HG02981 (cell line): Measurements from ENCODE around the gene NEUROD2.

Experiments used
- ATAC-seq: cut with Tn5 transposase; IDR thresholded peaks from one replicate; pipeline ENCODE4 v1.9.1; 2021; ENCODE audit warnings: mild to moderate bottlenecking, moderate library complexity; ENCODE audit not compliant: unreplicated experiment

Gene NEUROD2

DNA sequence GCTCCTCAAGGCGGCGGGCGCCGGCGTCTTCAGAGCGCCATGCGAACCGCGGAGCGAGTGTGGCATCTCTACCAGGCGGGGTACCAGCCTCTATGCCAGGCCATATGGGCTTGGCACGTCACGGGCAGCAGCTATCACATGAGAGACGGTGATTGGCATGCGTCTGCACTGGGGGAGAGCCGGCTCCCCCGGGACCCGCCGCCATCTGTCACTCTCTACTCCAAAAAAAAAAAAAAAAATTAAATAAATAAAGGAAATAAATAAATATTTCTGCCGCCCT lies at the start of gene NEUROD2:
TSS of gene NEUROD2 (minus strand) at position 70 of the 280 bp plus-strand sequence. CDS start 1,321 bp downstream, outside the sequence.
- ATAC-seq = no peak

DNA sequence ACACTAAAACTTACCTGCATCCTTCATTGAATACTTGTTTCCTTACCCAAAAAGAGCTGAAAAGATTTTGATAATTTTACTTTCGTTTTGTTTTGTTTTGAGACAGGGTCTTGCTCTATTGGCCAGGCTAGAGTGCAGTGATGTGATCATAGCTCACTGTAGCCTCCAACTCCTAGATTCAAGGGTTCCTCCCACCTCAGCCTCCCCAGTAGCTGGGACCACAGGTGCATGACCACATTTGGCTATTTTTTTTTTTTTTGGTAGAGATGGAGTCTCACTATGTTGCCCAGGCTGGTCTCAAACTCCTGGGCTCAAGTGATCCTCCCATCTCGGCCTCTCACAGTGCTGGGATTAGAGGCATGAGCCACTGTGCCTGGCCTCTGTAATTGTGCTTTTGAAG lies 47.4 kb upstream of the NEUROD2 start:
- no peak for ATAC-seq

DNA sequence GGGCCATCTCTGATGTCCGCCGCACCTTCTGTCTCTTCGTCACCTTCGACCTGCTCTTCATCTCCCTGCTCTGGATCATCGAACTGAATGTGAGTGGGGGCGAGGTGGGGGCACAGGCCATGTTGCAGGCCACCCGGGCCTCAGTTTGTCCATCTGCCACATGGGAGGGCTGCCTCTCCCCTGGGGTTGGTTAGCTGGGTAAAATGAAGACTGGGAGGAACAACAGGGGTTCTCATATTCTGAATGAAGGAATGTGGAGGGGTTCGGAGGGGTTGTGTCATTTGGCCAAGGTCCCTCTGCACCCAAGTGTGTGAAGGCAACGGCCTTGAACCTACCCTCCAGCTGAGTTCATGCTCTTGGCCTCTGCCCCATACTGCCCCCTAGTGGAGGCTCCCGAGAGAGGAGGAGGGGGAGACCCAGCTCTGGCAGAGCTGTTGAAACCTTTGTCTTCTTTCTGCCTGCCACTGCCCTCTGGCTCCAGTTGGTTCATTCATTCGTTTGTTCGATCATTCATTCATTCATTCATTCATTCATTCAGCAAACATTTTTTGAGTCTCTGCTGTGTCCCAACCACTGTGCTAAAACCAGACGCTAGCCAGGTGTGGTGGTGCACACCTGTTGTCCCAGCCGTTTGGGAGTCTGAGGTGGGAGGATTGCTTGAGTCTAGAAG lies 46.1 kb upstream of the NEUROD2 start:
- no peak for ATAC-seq

DNA sequence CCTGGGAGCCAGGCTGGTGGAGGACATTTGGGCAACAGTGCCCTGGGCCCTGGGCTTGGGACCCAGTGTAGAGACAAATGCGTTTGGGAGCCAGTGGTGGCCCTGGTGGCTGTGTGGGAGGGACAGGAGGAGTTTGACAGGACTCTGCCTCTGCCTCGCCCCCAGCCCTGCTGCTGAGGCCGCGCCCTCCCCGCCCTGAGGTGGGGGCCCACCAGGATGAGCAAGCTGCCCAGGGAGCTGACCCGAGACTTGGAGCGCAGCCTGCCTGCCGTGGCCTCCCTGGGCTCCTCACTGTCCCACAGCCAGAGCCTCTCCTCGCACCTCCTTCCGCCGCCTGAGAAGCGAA lies 45.6 kb upstream of the NEUROD2 start:
- ATAC-seq = no peak

DNA sequence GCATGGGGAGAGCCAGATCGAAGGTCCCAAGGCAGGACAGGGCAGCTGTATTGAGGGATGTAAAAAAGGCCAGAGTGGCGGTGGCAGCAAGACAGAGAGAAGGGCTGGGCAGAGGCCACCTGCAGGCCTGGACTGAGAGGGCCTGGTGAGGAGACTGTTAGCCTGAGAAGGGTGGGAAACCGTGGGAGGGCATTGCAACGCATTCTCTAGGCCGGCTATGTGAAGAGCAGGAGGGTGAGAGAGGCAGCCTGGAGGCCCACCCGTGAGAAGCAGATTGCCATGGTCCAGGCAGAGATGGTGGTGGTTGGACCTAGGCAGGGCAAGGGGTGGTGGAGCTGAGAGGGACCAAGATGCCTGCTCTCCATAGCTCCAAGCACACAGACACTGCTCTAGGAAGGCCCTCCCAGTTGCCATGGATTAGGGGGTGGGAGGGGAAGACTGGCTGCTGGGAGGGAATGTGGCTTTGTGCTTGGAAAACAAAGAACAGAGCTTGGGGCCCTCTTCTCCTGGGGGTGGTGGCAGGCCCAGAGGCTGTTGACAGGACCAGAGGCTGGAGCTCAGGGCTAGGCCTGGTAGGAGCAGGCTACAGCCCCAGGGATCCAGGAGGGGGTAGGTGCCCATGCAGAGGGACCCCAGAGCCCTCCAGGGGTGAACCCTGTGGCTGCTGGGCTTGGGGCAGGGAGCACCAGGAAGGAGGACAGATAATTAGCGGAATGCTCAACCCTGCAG lies 45.0 kb upstream of the NEUROD2 start:
- no peak for ATAC-seq

DNA sequence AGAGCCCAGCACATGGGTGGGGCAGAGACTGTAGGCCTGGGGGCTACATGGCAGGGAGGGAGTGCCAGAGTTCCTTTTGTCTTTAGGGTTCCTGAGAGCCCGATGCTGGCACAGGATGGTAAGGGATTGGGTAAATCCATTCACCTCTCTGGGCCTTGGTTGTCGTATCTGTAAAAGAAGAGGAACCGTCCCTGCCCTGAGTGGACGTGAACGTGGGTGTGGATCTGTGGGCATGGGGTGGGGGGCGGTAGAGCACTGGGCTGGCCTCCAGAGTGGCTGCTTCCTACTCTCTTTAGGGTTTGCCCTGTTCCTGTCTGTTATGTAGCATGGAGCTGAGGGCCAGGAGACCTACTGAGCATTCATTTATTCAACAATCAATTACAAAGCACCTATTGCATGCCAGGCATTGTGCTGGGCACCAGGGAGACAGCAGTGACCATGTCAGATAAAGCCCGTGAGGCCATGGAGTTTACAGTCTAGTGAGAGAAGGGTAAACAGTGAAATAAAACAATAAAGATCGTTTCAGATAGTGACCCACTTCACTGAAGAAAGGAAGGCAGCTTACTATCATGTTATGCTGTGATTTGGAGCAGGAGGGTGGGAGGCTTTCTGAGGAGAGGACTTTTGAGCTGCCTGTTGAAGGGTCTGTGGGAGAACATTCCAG lies 44.3 kb upstream of the NEUROD2 start:
- ATAC-seq = no peak

DNA sequence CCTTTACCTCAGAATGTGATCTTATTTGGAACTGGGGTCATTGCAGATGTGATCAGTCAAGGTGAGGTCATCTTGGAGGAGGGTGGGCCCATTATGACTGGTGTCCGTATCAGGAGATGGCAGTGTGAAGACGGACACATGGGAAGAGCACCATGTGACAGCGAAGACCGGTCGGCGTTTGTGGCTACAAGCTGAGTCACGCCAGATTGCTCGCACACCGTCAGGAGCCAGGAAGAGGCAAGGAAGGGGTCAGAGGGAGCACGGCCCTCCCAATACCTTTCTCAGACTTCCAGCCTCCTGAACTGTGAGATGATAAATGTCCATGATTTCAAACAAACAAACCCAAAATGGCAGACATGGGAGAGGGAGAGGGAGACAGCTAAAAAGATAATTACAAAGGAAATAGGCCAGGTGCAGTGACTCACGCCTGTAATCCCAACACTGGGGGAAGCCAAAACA lies 42.4 kb upstream of the NEUROD2 start:
- no peak for ATAC-seq

DNA sequence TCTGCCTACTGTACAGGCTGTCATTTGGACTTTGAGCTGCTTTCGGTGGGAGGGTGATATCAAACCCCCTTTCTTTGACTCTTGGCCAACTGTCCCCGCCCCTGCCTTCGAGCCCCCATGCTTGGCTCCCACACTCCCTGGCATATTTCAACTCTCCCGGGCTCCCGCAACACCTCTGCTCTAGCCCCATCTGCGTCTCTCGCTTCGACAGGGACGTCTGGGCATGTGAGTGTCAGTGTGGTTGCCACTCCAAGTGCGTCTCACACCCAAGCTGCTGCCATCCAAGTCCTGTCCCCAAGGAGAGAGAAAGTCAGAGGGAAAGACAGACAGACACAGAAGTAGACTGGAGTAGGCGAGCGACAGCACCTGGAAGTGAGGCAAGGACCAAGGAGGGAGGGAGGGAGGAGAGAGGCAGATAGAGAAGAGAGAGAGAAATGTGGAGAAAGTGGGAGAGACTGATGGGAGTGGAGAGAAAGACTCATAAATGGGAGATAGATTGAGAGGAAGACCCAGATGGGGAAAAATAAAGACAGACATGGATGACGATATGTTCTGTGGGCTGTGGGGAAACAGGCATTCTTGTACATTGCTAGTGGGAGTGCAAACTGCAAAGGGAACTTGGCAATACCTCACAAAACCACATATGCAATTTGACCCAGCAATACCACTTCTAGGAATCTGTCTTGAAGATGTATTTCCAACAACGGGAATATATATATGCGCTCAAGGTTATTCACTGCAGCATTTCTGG lies 41.1 kb upstream of the NEUROD2 start:
- ATAC-seq = no peak

DNA sequence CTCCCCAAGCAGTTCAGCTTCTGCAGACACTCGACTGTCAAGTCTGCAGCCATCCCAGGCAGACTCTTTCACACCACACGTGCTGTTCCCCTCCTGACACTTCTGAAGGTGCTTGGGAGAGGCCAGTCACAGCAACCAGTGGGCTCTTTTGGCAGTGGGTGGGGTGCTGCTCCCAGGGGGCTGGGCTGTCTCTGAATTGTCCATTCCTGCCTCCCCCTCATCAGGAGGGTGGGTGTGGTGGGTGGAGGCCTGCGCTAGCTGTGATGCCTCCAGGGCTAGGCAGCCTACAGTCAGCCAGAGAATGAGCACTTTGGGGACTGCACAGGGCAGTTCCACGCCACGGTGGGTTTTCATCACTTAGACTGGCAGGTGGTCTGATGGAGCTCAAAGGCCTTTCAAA lies 39.5 kb upstream of the NEUROD2 start:
- ATAC-seq = no peak

DNA sequence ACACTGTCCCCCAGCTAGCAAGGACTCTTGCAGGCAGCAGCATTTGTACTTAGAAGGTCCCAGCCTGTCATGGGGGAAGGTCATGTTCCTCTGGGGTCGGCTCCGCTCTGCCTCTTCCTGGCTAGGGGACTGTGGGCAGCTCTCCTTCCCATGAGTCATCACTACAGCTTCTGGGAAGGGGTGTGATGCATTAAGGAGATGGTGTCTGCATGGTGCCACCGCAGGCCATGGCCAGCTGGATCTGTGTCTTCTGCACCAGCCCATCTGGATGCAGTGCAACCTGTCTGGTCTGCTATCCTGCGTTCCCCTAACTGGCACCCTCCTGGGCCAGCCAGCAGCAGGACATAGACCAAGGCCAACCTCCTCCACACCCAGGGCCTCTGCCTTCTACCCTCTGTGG lies 35.6 kb upstream of the NEUROD2 start:
- no peak for ATAC-seq

DNA sequence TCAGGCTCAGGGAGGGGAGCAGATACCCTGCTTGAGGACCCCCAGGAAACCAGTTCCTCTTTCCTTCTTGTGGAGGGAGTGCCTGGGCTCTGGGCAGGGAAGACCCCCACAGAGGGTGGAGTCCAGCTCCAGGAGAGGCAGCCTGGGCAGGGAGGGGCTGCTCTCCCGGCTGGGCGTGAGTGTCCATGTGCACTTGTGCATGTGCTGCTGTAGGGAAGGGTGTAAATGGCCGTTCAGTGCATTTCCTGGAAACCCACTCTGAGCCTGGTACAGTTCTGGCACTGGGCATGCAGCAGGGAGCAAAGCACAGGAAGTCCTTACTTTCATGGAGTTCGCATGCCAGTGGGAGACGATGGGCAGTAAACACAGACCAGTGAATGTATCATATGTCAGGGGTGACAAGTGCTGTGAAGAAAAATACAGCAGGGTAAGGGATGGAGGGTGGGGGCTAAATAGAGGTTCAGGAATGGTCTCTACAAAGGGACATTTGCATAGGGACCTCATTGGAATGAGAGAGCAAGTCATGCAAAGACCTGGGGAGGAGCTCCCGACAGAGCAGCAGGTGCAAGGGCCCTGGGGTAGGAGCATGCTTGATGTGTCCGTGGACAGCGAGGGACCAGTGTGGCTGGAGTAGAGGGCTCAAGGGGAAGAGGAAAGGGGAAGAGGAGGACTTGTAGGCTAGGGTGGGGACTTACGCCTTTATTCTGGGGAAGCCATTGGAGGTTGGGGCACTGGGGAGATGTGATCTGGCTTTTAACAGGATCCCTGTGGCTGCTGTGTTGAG lies 34.8 kb upstream of the NEUROD2 start:
- ATAC-seq = no peak

DNA sequence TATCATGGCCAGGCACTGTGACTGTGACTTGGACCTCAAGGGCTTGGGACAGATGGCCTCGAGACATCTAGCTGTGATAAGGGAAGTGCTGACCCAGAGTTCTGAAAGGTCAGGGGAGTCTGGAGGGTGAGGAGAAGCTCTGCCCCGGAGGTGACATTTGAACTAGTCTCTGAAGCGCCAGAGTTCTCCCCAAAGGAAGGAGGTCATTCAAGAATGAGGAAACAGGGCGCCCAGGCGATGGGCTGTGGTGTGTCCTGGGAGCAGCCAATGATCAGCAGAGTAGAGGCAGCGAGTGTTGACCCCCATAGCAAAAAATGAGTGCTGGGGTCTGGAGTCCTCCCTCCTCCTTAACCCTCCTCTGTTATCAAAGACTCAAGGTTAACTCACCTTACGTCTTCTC lies 34.2 kb upstream of the NEUROD2 start:
- ATAC-seq = no peak

DNA sequence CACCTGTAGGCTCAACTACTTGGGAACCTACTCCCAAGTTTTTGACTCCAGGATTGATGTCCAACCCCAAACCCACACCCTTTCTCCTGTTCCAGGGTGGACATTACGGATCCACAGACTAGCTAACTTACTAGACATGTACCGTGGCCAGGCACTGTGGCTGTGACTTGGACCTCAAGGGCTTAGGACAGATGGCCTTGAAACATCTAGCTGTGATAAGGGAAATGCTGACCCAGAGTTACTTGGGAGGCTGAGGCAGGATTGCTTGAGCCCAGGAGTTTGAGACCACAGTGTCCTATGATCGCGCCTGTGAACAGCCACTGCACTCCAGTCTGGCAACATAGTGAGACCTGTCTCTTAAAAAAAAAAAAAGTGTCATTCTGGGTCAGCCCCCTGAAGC lies 33.4 kb upstream of the NEUROD2 start:
- no peak for ATAC-seq

DNA sequence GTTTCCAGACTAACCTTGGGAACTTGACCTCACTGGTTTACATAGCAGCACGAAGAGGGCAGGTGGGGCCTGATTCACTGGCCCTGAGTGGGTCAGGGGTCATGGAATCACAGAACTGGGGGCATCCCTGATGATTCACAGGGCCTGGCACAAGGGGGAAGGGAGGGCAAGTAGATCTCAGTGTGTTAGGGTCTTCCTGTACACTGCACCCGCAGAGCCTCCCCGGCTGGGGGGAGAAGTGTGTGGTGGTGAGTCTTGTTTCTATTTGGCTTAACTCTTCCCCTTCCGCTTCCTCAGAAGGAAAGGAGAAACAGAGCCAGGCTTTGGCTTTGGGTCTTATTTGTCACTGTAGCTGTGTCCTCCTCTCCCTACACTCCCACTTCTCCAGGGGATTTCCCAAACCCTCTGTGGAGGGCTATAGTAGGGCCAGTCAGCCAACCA lies 32.9 kb upstream of the NEUROD2 start:
- no peak for ATAC-seq

DNA sequence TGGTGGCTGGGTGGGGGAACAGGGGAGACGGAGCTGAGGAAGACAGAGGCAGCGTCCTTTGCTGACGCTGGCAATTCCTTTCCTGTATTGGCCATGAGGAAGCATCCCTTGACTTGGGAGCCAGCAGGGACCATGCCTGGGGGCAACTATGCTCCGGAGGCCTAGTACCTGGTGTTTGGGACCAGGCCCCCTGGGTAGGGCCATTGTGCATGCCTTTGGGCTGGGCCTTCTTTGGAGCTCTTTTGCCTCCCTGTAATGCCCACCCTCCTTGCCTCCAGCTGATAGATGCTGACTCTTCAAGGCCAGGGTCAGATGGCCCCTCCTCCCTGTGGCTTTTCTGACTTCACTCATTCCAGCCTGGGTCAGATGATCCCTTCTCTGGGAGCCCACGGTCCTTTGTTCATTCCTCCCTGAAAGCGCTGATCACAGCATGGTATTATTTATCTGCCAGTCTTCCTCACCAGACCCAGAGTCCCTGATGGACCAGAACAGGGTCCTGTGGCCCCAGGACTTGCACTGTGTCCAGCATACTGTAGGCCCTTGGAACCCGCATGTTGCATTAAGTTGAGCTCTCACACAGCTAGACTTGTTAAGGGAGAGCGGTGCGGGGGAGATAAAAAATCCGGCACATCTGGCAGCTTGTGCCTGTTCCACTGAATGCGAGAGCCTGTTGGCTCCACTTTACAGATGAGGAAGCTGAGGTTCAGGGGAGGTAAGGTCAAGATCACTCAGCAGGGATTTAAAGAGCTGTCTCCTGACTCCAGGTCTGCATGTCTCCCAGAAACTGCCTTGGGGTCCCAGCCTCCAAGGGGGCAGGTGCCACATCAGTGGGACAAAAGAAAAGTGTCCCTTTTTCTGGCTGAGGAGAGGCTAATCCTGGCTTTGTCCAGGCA lies 32.1 kb upstream of the NEUROD2 start:
- ATAC-seq = no peak

DNA sequence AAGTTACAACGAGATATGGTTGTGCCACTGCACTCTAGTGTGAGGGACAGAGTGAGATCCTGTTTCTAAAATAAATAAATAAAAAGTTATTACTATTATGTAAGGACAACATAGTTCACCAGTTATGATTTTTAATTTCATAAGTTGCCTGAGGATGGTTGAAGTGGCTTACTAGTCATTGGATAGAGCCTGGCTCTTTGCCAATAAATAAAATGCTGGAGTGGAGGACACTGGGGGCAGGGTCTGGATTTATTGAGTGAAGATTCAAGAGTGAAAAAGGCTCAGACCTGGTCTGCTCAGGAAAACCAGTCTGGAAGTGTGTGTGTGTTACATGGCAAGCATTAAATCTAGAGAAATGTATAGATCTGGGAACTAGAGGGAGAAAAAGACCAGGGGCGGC lies 31.3 kb upstream of the NEUROD2 start:
- ATAC-seq = no peak

DNA sequence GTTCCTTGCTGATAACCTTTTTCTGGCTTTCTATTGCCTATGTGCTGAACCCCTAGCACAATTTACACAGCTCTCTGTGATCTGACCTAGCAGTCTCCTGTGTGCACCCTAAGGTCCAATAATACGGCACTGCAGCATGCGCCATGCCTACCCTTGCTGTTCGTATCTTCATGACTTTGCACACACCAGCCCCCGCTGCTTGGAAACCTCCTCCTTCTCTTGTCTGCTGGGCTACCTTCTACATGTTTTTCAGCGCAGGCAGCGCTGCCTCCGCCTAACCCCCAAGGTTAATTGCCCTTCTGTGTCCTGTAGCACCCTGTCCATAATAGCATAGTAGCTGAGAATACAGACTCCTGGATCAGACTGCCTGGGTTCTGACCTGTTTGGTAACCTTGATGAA lies 30.6 kb upstream of the NEUROD2 start:
- ATAC-seq = no peak

DNA sequence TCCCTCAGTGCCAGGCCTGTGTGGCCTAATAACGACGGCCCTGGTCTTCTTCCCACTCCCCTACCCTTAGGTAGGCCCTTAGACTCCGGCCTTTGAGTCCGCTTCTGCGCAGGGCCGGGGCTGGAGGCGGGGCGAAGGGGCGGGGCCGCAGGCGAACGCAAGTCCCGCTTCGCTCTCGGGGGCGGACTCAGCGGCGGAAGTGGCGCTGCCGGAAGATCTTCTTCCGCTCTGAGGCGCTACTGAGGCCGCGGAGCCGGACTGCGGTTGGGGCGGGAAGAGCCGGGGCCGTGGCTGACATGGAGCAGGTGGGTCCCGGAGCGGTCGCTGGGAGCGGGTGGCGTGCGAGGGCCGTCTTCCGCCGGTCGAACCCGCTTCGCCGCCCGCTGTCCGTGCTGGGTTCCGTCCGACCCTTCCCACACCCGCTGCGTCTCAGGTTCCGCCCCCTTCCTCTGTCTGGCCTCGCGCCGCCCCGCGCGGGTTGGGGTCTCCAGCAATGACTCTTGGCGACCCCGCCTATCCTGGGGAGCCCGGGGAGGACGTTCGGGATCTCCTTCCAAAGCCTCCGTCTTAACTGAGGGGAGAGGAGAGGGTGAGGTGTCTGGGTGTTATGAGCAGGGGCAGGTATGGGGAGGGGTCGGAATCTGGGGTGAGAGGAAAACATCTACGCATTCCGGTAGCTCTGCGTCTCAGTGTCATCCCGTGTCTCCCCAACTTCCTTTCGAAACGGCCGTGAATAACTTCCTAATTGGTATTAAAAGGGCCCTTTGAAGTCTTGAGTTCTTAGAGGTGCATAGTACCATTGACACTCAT lies 29.4 kb upstream of the NEUROD2 start, which contains the start of gene STARD3:
TSS of gene STARD3 (plus strand) at position 218 of the 810 bp plus-strand sequence. CDS start 16,388 bp downstream, outside the sequence.
- peak; percentile 64 for ATAC-seq

DNA sequence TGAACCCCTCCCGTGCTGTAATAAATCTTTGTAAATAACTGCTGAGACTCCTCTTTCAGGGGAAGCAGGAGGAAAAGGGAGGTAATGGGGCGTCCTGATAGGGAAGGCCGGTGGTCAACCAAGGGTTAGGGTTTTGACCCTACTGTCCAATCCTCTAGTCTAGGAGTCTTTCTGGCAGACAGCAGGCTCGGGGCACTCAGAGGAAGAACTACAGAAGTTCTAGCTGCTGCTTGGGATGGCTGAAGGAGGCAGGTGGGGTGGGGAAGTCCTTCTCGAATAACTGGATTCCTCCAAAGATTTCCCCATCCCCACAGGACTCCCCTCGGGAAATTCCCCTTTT lies 28.8 kb upstream of the NEUROD2 start:
- no peak for ATAC-seq
